Endothelial cell of umbilical vein (primary cell): ENCODE data around the gene SAC3D1. TPM values are rescaled to one million over a fixed set of nuclear protein-coding genes. Genes with fewer than 3 reads are reported as not detected.
A peak's percentile ranks its signal among the peaks of the same experiment; 100 is the strongest.

ENCODE experiments used
- BruUV-seq: library from RNA; stranded (reverse); fragments of 400-500 nt; replicated peaks from 2 replicates; lab custom pipeline; 2021; lab: Mats Ljungman, UMichigan
- CTCF ChIA-PET: fragments of 300-600, 350-600 bp; sonication (Branson Sonifier 250); formaldehyde crosslinking; loops from one replicate; lab custom pipeline; 2021; ENCODE audit warnings: antibody characterized with exemption, inconsistent platforms; lab: Charles Lee
- POLR2A ChIA-PET: fragments of 300-600, 350-600 bp; sonication (Branson Sonifier 250); formaldehyde crosslinking; loops from one replicate; lab custom pipeline; 2021; ENCODE audit warnings: antibody characterized with exemption, inconsistent platforms; lab: Charles Lee
- DNase-seq: peaks from one replicate; pipeline ENCODE4 v3.0.0-alpha.2; 2011; ENCODE audit warnings: low read depth, low spot score
- FAIRE-seq: peaks from 2 replicates; lab custom pipeline; 2011; peaks lifted over from hg19 to GRCh38; lab: Jason Lieb, UNC
- H2AFZ ChIP-seq: 2 replicates; pipeline ENCODE4 v1.6.0; 2012; ENCODE audit warnings: low read depth, low read length, control low read depth, inconsistent platforms
- H3K27ac ChIP-seq: 2 replicates; pipeline ENCODE4 v1.5.1; 2011; ENCODE audit warnings: low read depth, mild to moderate bottlenecking, control low read depth, low read length, moderate library complexity; ENCODE audit not compliant: insufficient read depth
- H3K27me3 ChIP-seq, 2 experiments: 2 replicates each; pipeline versions ENCODE4 v1.6.0 to v1.6.1; 2011; ENCODE audit warnings: low read length in 2 of 2, mixed read lengths in 1 of 2; ENCODE audit not compliant: control insufficient read depth in 2 of 2, insufficient read depth in 2 of 2
- H3K36me3 ChIP-seq, 2 experiments: 2 replicates in 1 of 2; 3 replicates in 1 of 2; pipeline ENCODE4 v1.5.1; 2011; ENCODE audit warnings: low read length in 2 of 2, mild to moderate bottlenecking in 1 of 2, moderate library complexity in 1 of 2; ENCODE audit not compliant: control insufficient read depth in 2 of 2, insufficient read depth in 2 of 2; ENCODE audit errors: extremely low read depth in 1 of 2
- H3K4me1 ChIP-seq: 3 replicates; pipeline ENCODE4 v1.5.1; 2011; ENCODE audit warnings: mild to moderate bottlenecking, low read length; ENCODE audit not compliant: control insufficient read depth, insufficient read depth; ENCODE audit errors: extremely low read depth
- H3K4me2 ChIP-seq: 2 replicates; pipeline ENCODE4 v1.6.1; 2011; ENCODE audit warnings: low read length, control low read depth, mixed read lengths; ENCODE audit not compliant: insufficient read depth
- H3K4me3 ChIP-seq, 3 experiments: fragments of 200-600 bp in 1 of 3; sonication (generic), shearing (Covaris generic) in 1 of 3; replicated peaks in 1 of 3; 2 replicates each; pipeline ENCODE4 v1.5.1; 2011 to 2016; ENCODE audit warnings: control low read depth in 3 of 3, low read length in 3 of 3, mild to moderate bottlenecking in 2 of 3, inconsistent platforms in 1 of 3, low read depth in 1 of 3, moderate library complexity in 1 of 3; ENCODE audit not compliant: insufficient read depth in 1 of 3
- H3K79me2 ChIP-seq: 2 replicates; pipeline ENCODE4 v1.6.0; 2012; ENCODE audit warnings: low read length, inconsistent platforms; ENCODE audit not compliant: control insufficient read depth, insufficient read depth
- H3K9ac ChIP-seq: replicated peaks from 2 replicates; pipeline ENCODE3; 2011; ENCODE audit warnings: low read length, control low read depth; ENCODE audit not compliant: insufficient read depth; ENCODE audit errors: extremely low read depth
- H3K9me1 ChIP-seq: replicated peaks from 3 replicates; pipeline ENCODE4 v1.6.0; 2011; ENCODE audit warnings: mild to moderate bottlenecking, low read length; ENCODE audit not compliant: control insufficient read depth, insufficient read depth; ENCODE audit errors: extremely low read depth
- H3K9me3 ChIP-seq: replicated peaks from 2 replicates; pipeline ENCODE4 v1.5.1; 2012; ENCODE audit warnings: low read length, inconsistent platforms; ENCODE audit not compliant: control insufficient read depth, insufficient read depth
- H4K20me1 ChIP-seq: replicated peaks from 2 replicates; pipeline ENCODE3; 2011; ENCODE audit warnings: mild to moderate bottlenecking, low read length; ENCODE audit not compliant: control insufficient read depth, insufficient read depth; ENCODE audit errors: extremely low read depth
- EZH2 ChIP-seq: IDR thresholded peaks from 2 replicates; pipeline ENCODE4 v1.6.1; 2012; ENCODE audit warnings: borderline replicate concordance, low read depth, mild to moderate bottlenecking, moderate library complexity, low read length, inconsistent platforms; ENCODE audit not compliant: severe bottlenecking
- FOS ChIP-seq: IDR thresholded peaks from 2 replicates; pipeline ENCODE4 v1.6.1; 2011; ENCODE audit warnings: mild to moderate bottlenecking, low read length, moderate library complexity, borderline replicate concordance; ENCODE audit not compliant: insufficient read depth
- GATA2 ChIP-seq: IDR thresholded peaks from 2 replicates; pipeline ENCODE4 v1.7.0; 2011; ENCODE audit warnings: low read depth, mild to moderate bottlenecking, moderate library complexity, mixed read lengths, low read length; ENCODE audit not compliant: insufficient read length, insufficient read depth
- JUN ChIP-seq: IDR thresholded peaks from 2 replicates; pipeline ENCODE4 v1.6.1; 2011; ENCODE audit warnings: borderline replicate concordance, low read depth; ENCODE audit not compliant: insufficient read length, insufficient read depth
- MYC ChIP-seq: IDR thresholded peaks from one replicate; pipeline ENCODE4 v1.6.1; 2011; ENCODE audit warnings: mild to moderate bottlenecking, low read depth, low read length
- POLR2A ChIP-seq: IDR thresholded peaks from 2 replicates; pipeline ENCODE4 v1.6.1; 2012; ENCODE audit warnings: low read depth, mild to moderate bottlenecking, control low read depth, low read length
- POLR2AphosphoS5 ChIP-seq: IDR thresholded peaks from 2 replicates; pipeline ENCODE4 v1.6.1; 2012; ENCODE audit warnings: low read depth, mild to moderate bottlenecking, control low read depth, low read length, moderate library complexity; ENCODE audit not compliant: insufficient read depth
- dilution Hi-C: fragments of 300-500 bp; cut with MboI; formaldehyde crosslinking; loops from one replicate; pipeline ENCODE4 v1.15.0; 2019; ENCODE audit warnings: low sequenced_read_pairs; ENCODE audit not compliant: extremely low pct_ligation_motif_present
- intact Hi-C: fragments of 100-400 bp; cut with micrococcal nuclease; formaldehyde crosslinking; loops from one replicate; pipeline ENCODE4 v1.10.0; 2022
- polyA plus RNA-seq, 4 experiments: library from polyadenylated mRNA; depleted of rRNA in 3 of 4; stranded (reverse) in 3 of 4; unstranded in 1 of 4; fragments of >200 nt; gene quantifications; 2 replicates each; pipeline versions ENCODE4 v1.2.1 to v1.2.3, GENCODE V29; 2011 to 2012; ENCODE audit warnings: missing spikeins in 1 of 4
- total RNA-seq: library from RNA; stranded (reverse); gene quantifications from 2 replicates; pipeline ENCODE4 v1.2.3, GENCODE V29; 2021
- TF ChIP-seq, protein P1 (sequence below): IDR thresholded peaks from 2 replicates; pipeline ENCODE4 v1.6.1; 2011; ENCODE audit not compliant: insufficient read depth, insufficient read length
- TF ChIP-seq, protein P2 (sequence below), 2 donors: IDR thresholded peaks; 1 replicate in 1 of 2; 2 replicates in 1 of 2; pipeline ENCODE4 v1.5.1; 2011; ENCODE audit warnings: low read length in 2 of 2, mild to moderate bottlenecking in 2 of 2, moderate library complexity in 2 of 2, control low read depth in 1 of 2, inconsistent platforms in 1 of 2, low read depth in 1 of 2; ENCODE audit not compliant: insufficient read depth in 1 of 2; ENCODE audit errors: extremely low read depth in 1 of 2

SAC3D1 gene
- total and polyA plus RNA-seq, 2 donors (not counting 3 experiments of a cell fraction or from before 2014, with no cell fraction given) = 16.6 to 17.0 TPM

DNA sequence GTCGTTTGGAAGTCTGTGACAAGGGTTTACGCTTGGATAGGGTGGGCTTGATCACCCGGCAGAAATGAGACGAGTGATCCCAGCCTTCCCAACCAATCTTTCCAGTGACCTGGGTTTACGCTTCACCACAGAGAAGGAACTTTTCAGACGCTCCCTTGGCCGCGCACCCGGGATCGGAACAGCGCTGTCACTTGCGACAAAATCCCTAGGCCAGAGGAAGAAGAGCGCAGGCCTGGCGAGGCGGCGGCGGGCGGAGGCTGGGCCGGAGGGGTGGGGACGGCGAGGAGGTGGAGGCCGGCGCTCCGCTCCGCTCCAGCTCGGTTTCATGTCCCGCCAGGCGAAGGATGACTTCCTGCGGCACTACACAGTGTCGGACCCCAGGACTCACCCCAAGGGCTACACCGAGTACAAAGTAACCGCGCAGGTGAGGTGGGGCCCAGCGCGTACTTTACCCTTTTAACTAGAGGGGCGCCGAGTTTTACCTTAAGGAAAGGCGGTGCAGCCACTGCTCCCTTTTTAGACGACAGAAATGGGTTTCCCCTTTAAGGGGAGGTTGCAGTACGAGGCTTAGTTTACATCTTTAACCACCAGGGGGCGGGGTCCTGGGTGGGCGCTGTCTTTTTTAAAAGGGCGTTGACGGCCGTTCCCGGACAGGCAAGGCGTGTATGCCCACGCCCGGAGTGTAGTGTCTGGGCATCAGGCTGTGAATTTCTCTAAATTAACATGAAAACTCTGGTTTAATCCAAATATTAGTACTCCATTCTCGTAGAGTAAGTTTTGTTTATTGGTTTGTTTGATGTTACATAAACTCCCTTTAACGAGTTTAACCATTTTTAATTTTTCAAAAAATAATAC is 13.6 kb upstream of the SAC3D1 start, which contains the start of gene SNX15:
TSS of gene SNX15 (plus strand) at position 227 of the 855 bp plus-strand sequence. CDS start at position 326, 99 bp downstream.
- Histone ChIP-seq H2AFZ (peak within 1 kb of the TSS; percentile 92), H3K9me3 (no peaks in the 10 kb centered on the region), H3K4me3 (peak within 1 kb of the TSS; percentile 68 to 83 (median 74)), H3K27ac (peak within 1 kb of the TSS; percentile 61), H3K4me1 (peaks cover 11% of the 10 kb centered on the region), H3K4me2 (peak within 1 kb of the TSS; percentile 92), H3K36me3 (peaks cover 0 to 2% of the 10 kb centered on the region in 2 experiments), H4K20me1 (no peaks in the 10 kb centered on the region), H3K27me3 (no peaks in the 10 kb centered on the region), H3K79me2 (no peaks in the 10 kb centered on the region), H3K9me1 (no peaks in the 10 kb centered on the region), H3K9ac (peak within 1 kb of the TSS; percentile 69)
- intact Hi-C loops = loop anchor here (1.0 kb wide), 7 partner anchors 13 to 110 kb away; partner anchors contain the start of genes ARL2, ATG2A, VPS51 and ZNHIT2
- TF ChIP-seq FOS = no peak
- no peak for TF ChIP-seq JUN
- peak; percentile 81 for TF ChIP-seq POLR2A
- TF ChIP-seq, protein P1, sequence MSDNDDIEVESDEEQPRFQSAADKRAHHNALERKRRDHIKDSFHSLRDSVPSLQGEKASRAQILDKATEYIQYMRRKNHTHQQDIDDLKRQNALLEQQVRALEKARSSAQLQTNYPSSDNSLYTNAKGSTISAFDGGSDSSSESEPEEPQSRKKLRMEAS = peak; percentile 32
- no peak for TF ChIP-seq EZH2
- peak; percentile 71 for TF ChIP-seq POLR2AphosphoS5
- no peak for TF ChIP-seq GATA2
- TF ChIP-seq, protein P2, sequence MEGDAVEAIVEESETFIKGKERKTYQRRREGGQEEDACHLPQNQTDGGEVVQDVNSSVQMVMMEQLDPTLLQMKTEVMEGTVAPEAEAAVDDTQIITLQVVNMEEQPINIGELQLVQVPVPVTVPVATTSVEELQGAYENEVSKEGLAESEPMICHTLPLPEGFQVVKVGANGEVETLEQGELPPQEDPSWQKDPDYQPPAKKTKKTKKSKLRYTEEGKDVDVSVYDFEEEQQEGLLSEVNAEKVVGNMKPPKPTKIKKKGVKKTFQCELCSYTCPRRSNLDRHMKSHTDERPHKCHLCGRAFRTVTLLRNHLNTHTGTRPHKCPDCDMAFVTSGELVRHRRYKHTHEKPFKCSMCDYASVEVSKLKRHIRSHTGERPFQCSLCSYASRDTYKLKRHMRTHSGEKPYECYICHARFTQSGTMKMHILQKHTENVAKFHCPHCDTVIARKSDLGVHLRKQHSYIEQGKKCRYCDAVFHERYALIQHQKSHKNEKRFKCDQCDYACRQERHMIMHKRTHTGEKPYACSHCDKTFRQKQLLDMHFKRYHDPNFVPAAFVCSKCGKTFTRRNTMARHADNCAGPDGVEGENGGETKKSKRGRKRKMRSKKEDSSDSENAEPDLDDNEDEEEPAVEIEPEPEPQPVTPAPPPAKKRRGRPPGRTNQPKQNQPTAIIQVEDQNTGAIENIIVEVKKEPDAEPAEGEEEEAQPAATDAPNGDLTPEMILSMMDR (IDR thresholded peaks at IDR 0.05; ENCODE audit: extremely low read depth in 1 of 2, insufficient read depth in 1 of 2, low read depth in 1 of 2, low read length in 2 of 2) = peak; percentile 38 to 84
- TF ChIP-seq MYC = no peak
- no TSS peak for BruUV-seq
- dilution Hi-C loops = no loop called here
- peak; percentile 94 for FAIRE-seq
- POLR2A ChIA-PET = no interaction called here
- CTCF ChIA-PET = interaction anchor here (0.6 to 1.2 kb wide), 8 partner anchors 10 to 83 kb away, joined by 3 to 10 read pairs (median 4); partner anchors contain the start of genes ARL2 and SAC3D1
- DNase-seq = peak; percentile 95
